Muscle layer of colon (tissue), 2 donors: ENCODE measurements around the gene IARS1.
A peak's percentile ranks its signal among the peaks of the same experiment; 100 is the strongest.

Source experiments
- H3K27ac ChIP-seq: one replicate; pipeline ENCODE4 v1.7.0; 2013; ENCODE audit warnings: low read depth, mild to moderate bottlenecking, low read length, moderate library complexity
- H3K27me3 ChIP-seq, 2 donors: one replicate each; pipeline ENCODE4 v1.7.0; 2013; ENCODE audit warnings: low read length in 2 of 2, mild to moderate bottlenecking in 2 of 2; ENCODE audit not compliant: insufficient read depth in 2 of 2, control insufficient read depth in 1 of 2
- H3K36me3 ChIP-seq: one replicate; pipeline ENCODE4 v1.7.0; 2013; ENCODE audit warnings: mild to moderate bottlenecking, low read length; ENCODE audit not compliant: insufficient read depth
- H3K4me1 ChIP-seq: one replicate; pipeline ENCODE4 v1.7.0; 2013; ENCODE audit warnings: mild to moderate bottlenecking, low read length; ENCODE audit not compliant: insufficient read depth
- H3K4me3 ChIP-seq, 2 donors: one replicate each; pipeline ENCODE4 v1.7.0; 2013; ENCODE audit warnings: low read length in 2 of 2, low read depth in 1 of 2, mild to moderate bottlenecking in 1 of 2, moderate library complexity in 1 of 2
- H3K9ac ChIP-seq: one replicate; pipeline ENCODE4 v1.7.0; 2013; ENCODE audit warnings: low read length
- H3K9me3 ChIP-seq: one replicate; pipeline ENCODE4 v1.7.0; 2013; ENCODE audit warnings: mild to moderate bottlenecking, low read length
- donor health status: abdominal sarcoma.
- donor health status: Adenocarcinoma of cecum.

The IARS1 gene

GRCh38 chr9:92294297-92294676 is 790 bp upstream of the IARS1 start:
- no peaks in the 10 kb centered on the region for H3K27me3 ChIP-seq
- H3K27ac ChIP-seq = no peak overlapping the region
- peak overlapping the region; percentile 30 to 88 for H3K4me3 ChIP-seq
- H3K9ac ChIP-seq = peak overlapping the region; percentile 35
- H3K36me3 ChIP-seq = peaks cover 18% of the 10 kb centered on the region
- H3K4me1 ChIP-seq = peaks cover 18% of the 10 kb centered on the region
- H3K9me3 ChIP-seq = no peaks in the 10 kb centered on the region

- Histone ChIP-seq H3K36me3 (peaks cover 13% of the 10 kb centered on the region), H3K9ac (peak overlapping the region; percentile 45), H3K27ac (peak overlapping the region; percentile 86), H3K4me1 (peaks cover 18% of the 10 kb centered on the region), H3K4me3 (peak overlapping the region; percentile 58 to 88), H3K27me3 (no peaks in the 10 kb centered on the region), H3K9me3 (no peaks in the 10 kb centered on the region)
Observed at GRCh38 chr9:92293075-92293354, 482 bp downstream of the IARS1 start.

GRCh38 chr9:92292338-92293074 is 991 bp downstream of the IARS1 start:
- Histone ChIP-seq H3K36me3 (peaks cover 7% of the 10 kb centered on the region), H3K4me1 (peaks cover 18% of the 10 kb centered on the region), H3K27me3 (no peaks in the 10 kb centered on the region), H3K27ac (peak overlapping the region; percentile 86), H3K9ac (peak overlapping the region; percentile 45), H3K9me3 (no peaks in the 10 kb centered on the region), H3K4me3 (peak overlapping the region; percentile 58 to 88)

- no peaks in the 10 kb centered on the region for H3K36me3 ChIP-seq
- H3K4me1 ChIP-seq = peaks cover 18% of the 10 kb centered on the region
- H3K9me3 ChIP-seq = no peaks in the 10 kb centered on the region
- no peak overlapping the region for H3K27ac ChIP-seq
- no peaks in the 10 kb centered on the region for H3K27me3 ChIP-seq
- no peak overlapping the region for H3K4me3 ChIP-seq
- H3K9ac ChIP-seq = no peak overlapping the region
Observed at GRCh38 chr9:92291577-92291976, 1.9 kb downstream of the IARS1 start.

GRCh38 chr9:92290785-92291429 is 2.6 kb downstream of the IARS1 start:
- Histone ChIP-seq H3K9ac (no peak overlapping the region), H3K36me3 (no peaks in the 10 kb centered on the region), H3K9me3 (no peaks in the 10 kb centered on the region), H3K4me1 (peaks cover 18% of the 10 kb centered on the region), H3K4me3 (no peak overlapping the region), H3K27me3 (no peaks in the 10 kb centered on the region), H3K27ac (no peak overlapping the region)

- Histone ChIP-seq H3K36me3 (peaks cover 9% of the 10 kb centered on the region), H3K9ac (no peak overlapping the region), H3K4me1 (peaks cover 18% of the 10 kb centered on the region), H3K4me3 (no peak overlapping the region), H3K27me3 (no peaks in the 10 kb centered on the region), H3K9me3 (no peaks in the 10 kb centered on the region), H3K27ac (no peak overlapping the region)
Observed at GRCh38 chr9:92289708-92290390, 3.6 kb downstream of the IARS1 start.

GRCh38 chr9:92279302-92279701 is 14.2 kb downstream of the IARS1 start:
- H3K4me1 ChIP-seq = no peaks in the 10 kb centered on the region
- H3K9ac ChIP-seq = no peak overlapping the region
- H3K27me3 ChIP-seq = no peaks in the 10 kb centered on the region
- H3K36me3 ChIP-seq = peaks cover 72% of the 10 kb centered on the region
- H3K9me3 ChIP-seq = no peaks in the 10 kb centered on the region
- H3K27ac ChIP-seq = no peak overlapping the region
- no peak overlapping the region for H3K4me3 ChIP-seq

- no peaks in the 10 kb centered on the region for H3K4me1 ChIP-seq
- no peak overlapping the region for H3K27ac ChIP-seq
- no peak overlapping the region for H3K9ac ChIP-seq
- peaks cover 70% of the 10 kb centered on the region for H3K36me3 ChIP-seq
- H3K27me3 ChIP-seq = no peaks in the 10 kb centered on the region
- H3K4me3 ChIP-seq = no peak overlapping the region
- H3K9me3 ChIP-seq = no peaks in the 10 kb centered on the region
Observed at GRCh38 chr9:92278110-92278509, 15.4 kb downstream of the IARS1 start.

- Histone ChIP-seq H3K27ac (no peak overlapping the region), H3K9ac (no peak overlapping the region), H3K4me1 (no peaks in the 10 kb centered on the region), H3K36me3 (peaks cover 73% of the 10 kb centered on the region), H3K4me3 (no peak overlapping the region), H3K27me3 (no peaks in the 10 kb centered on the region), H3K9me3 (no peaks in the 10 kb centered on the region)
Observed at GRCh38 chr9:92276331-92277032, 17.0 kb downstream of the IARS1 start.

- no peak overlapping the region for H3K9ac ChIP-seq
- H3K4me3 ChIP-seq = no peak overlapping the region
- no peaks in the 10 kb centered on the region for H3K27me3 ChIP-seq
- H3K27ac ChIP-seq = no peak overlapping the region
- H3K9me3 ChIP-seq = no peaks in the 10 kb centered on the region
- peaks cover 75% of the 10 kb centered on the region for H3K36me3 ChIP-seq
- no peaks in the 10 kb centered on the region for H3K4me1 ChIP-seq
Observed at GRCh38 chr9:92275541-92275940, 18.0 kb downstream of the IARS1 start.

- Histone ChIP-seq H3K36me3 (peaks cover 83% of the 10 kb centered on the region), H3K4me3 (no peak overlapping the region), H3K9me3 (no peaks in the 10 kb centered on the region), H3K4me1 (no peaks in the 10 kb centered on the region), H3K27ac (no peak overlapping the region), H3K9ac (no peak overlapping the region), H3K27me3 (no peaks in the 10 kb centered on the region)
Observed at GRCh38 chr9:92270511-92270910, 23.0 kb downstream of the IARS1 start.
